Umbilical cord (tissue), 2 donors: ENCODE data around the gene IFNGR2. TPM values are rescaled to one million over a fixed set of nuclear protein-coding genes. Genes with fewer than 3 reads are reported as not detected.
A peak's percentile ranks its signal among the peaks of the same experiment; 100 is the strongest.
"Not testable (repeated sequence)": the region's sequence is repeated elsewhere in the genome, so short reads cannot be mapped to it uniquely, and the experiment has no call there.

ENCODE experiments used
- DNase-seq: peaks from one replicate; pipeline ENCODE4 v3.0.0-alpha.2; 2015; ENCODE audit warnings: low spot score
- total RNA-seq: library from RNA; depleted of rRNA; stranded (reverse); fragments of >200 nt; gene quantifications from one replicate; pipeline ENCODE4 v1.2.3, GENCODE V29; 2014; ENCODE audit warnings: low replicate concordance; ENCODE audit not compliant: insufficient read depth

The IFNGR2 gene
- total RNA-seq, 1 donor from 2014 or later, result 85.2 TPM

DNA sequence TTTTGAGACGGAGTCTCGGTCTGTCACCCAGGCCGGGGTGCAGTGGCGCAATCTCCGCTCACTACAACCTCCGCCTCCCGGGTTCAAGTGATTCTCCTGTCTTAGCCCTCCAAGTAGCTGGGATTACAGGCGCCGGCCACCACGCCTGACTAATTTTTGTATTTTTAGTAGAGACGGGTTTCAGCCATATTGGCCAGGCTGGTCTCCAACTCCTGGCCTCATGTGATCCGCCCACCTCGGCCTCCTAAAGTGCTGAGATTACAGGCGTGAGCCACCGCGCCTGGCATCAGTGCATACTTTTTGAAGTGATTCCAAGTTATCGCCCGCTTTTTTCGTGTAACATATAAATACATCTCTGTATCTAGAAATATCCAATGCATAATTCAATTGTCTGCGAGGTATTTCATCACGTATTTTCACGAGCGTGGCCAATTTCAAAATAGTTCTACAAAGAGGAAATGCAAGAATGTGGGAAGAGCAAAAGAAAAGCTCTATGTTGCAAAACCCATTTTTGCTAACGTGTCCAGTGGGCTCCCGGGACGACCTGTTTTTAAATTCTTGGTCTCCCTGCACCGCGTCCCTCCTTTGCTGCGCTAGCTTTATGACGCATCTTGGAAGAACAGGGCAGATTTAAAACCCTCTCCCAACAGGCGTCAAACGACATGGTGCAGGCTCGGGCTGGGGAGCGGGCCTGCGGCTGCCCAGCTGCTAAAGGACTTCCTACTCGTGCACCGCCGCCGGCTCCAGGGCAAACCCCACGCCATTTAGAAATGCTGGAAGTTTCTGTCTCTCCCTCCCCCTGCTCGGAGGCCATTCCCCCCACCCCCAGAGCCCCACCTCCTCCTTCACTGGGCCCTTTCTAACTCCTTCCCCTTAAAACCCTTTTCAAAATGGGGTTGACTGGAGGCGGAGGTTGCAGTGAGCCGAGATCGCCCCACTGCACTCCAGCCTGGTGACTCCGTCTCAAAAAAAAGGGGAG is 923 bp upstream of the IFNGR2 start:
- peak; percentile 83 for DNase-seq

DNA sequence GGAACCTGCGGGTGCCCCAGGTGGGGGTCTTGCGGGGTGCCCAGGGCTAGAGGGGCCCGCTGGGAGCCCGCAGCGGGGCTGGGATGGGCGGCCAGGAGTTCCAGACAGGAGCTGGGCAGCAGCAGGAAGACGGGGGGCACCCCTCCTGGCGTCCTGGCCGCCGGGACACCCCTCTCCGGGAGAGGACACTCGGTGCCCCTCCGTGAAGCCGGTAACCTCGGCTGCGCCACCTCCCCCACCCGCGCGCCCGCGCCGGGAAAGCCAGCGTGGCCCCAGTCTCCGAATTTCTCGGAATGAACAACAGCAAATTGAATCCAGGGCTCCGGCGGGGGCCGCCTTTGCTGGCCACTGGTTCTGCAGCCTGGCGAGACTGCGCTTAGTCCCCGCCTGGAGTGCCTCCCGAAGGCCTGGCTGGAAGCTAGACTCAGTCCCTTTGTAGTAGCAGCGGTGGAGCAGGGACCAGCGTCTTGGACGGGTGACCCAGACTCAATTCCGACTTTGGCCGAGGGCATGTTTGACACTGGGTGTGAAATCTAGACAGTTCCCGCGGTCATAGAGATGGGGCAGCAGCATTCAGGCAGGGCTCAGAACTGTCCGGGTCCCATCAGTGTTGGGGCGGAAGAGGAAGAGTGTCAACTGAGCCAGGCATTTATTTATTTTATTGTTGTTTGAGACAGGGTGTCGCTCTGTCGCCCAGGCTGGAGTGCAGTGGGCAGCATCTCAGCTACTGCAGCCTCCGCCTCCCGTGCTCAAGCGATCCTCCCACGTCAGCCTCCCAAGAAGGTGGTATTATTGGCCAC is 773 bp downstream of the IFNGR2 start:
- DNase-seq, result peak; percentile 52

DNA sequence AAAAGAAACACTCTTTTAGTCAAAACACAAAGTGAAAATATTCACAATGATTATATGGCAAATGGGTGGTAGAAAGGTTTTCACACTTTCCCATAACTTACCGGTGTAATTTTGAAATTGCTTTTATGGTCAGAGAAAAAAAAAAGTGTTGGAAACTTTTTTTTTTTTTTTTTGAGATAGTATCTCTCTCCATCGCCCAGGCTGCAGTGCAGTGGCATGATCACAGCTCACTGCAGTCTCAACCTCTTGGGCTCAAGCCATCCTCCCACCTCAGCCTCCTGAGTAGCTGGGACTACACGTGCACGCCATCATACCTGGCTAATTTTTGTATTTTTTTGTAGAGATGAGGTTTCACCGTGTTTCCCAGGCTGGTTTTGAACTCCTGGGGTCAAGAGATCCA is 3.3 kb downstream of the IFNGR2 start:
- DNase-seq, result no peak

DNA sequence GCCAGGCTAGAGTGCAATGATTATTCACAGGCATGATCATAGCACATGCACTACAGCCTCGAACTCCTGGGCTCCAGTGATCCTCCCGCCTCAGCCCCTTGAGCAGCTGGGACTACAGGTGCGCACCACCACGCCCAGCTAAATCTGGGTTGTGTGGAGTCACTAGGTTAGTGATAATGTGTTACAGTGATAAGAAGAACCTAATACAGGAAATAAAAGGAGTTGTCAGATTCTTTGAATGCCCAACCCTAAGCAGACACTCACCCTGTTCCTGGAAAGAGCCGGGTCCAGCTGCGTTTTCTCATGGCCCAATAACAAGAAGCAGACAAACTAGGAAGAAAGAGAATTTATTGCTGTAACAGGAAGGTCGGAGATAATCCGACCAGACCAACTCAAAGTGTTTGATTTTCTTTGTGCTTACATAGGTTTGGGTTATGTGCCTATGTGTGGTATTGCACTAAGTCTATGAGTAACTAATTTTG is 8.8 kb downstream of the IFNGR2 start:
- DNase-seq, result peak; percentile 60

DNA sequence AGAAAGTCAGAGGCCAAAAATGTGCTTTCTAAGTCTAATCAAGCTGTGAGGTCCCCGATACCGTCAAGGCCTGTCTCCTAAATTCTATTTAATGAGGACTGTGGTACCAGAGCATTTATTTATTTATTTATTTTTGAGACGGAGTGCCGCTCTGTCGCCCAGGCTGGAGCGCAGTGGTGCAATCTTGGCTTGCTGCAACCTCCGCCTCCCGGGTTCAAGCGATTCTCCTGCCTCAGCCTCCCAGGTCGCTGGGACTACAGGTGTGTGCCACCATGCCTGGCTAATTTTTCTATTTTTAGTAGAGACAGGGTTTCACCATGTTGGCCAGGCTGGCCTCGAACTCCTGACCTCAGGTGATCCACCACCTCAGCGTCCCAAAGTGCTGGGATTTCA is 9.2 kb downstream of the IFNGR2 start:
- DNase-seq, result not testable (repeated sequence)

DNA sequence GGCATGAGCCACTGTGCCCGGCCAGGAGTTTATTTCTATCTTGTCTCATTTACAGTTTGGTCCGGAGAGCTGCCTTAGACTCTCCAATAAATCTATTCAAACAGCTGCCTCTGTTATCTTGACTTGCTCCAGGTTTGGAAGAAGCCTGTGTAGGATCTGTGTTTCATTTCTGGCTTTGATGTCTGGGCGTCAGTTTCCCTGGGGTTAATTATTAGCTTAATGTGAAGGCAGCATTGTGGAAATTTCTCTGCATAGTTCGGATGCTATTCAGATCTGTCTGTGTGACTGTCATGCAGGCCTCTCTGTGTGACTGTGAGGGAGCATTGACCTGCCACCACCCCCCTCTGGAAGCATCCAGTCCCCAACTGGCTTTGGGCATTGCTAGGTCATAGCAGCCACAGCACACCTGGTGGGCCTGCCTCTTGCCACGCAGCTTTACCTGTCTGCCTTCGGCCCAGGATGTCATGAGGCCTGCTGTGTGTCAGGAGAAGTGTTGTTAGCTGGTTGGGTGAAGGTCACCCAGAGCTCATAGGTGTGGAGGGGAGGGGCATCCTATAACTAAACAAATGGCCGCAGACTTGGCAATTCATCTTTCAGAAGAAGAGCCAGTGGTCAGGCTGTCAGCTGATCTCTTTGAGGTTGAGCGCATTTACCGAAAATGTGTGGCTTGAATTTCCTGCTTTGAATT is 9.8 kb downstream of the IFNGR2 start:
- DNase-seq, result peak; percentile 42

DNA sequence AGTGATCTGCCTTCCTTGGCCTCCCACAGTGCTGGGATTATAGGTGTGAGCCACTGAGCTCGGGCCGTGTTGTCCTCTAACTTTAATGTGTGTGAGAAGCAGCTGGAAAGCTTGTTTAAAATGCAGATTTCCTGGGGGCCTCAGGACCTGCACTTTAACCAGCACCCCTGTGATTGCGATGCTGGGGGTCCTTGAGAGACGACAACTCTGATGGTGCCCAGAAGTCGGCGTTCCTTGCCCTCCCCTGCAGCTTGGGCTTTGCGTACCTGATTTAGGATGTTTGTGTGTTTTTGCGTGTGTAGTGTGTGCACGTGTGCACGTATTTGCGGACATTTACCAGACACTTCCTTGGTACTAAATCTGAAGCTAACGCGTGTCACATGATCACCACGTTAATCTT is 10.9 kb downstream of the IFNGR2 start:
- DNase-seq, result no peak

DNA sequence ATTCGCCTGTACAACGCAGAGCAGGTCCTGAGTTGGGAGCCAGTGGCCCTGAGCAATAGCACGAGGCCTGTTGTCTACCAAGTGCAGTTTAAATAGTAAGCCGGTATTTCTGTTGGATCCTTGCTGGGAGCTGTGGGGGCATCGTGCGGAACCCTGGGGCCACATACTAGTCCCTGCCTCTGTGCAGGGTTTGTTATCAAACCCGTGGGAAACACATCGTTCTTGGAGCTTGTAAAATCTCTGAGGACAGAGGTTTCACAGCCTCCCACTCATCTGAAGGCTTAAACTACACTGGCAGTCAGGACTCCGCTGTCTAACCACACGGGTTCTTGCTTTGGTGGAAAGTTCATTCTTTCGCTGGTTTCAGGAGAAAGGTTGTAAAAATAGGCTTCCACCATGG is 11.7 kb downstream of the IFNGR2 start:
- DNase-seq, result no peak

DNA sequence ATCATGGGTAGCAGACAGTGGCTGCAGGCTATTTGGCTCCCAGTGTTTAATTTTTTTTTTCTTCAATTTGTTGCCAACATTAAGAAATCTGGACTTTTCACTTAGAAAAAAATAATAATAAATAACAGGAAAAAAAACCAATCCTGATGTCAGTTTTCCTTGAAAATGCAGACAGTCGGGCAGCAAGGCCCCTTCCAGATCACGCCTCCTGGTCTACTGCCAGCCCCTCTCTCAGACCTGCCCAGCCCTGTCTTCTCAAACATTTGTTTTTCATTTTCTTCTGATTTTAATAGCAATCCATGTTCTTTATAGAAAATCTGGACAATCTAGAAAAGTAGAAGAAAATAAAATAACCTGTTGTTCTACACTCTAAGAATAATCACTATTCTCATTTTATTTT is 15.5 kb downstream of the IFNGR2 start:
- peak; percentile 53 for DNase-seq

DNA sequence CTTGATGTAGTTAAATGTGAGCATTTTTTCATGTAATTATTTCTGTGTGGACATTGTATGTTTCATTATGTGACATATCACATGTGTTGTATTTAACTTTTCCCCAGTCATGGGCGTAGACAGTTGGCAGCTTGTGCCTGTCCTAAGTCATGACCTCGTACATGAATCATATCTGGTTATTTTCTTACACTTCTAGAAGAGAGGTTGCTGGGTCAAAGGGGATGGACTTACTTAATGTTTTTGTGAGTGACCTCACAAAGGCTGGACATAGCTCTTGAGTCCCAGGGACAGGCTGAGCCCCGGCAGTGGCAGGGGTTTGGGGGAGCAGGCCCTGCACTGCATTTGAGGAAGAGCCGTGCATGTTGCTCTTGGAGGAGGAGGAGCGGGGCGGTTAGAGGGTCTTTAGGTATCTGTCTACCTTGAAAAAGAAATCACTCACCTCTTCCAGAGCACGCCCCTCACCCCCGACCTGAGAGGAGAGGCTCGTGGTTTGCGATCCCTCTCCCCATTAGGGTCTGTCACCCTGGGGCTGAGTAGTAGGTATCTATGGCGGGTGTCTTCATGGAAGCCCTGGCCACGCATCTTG is 16.4 kb downstream of the IFNGR2 start:
- DNase-seq, result peak; percentile 29

DNA sequence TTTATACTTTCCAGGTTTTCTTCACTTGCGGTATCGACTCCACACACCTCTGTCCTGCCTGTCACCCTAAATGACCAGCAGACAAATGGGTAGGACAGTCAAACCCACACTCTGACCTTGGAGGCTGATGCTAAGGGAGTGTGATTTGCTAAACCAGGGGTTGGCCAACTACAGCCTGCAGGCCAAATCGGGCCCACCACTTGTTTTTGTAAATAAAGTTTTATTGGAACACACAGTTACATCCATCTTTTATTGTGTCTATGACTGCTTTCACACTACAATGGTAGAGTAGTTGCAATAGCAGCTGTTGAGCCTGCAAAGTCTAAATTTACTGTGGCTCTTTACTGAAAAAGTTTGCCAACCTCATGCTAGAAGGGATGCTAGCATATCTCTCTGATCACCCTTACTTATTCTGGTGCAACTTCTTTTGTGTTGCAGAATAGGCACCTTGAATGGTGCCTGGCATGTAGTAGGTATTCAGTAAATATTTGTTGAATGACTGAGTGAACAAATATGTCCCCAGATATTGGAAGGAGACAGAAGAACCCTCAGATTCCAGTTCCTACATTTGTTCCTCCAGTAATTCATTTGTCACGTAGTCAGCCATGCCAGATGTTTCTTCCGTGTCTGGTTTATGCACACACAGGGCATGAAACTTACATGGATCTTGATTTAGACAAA is 18.6 kb downstream of the IFNGR2 start:
- DNase-seq, result no peak

DNA sequence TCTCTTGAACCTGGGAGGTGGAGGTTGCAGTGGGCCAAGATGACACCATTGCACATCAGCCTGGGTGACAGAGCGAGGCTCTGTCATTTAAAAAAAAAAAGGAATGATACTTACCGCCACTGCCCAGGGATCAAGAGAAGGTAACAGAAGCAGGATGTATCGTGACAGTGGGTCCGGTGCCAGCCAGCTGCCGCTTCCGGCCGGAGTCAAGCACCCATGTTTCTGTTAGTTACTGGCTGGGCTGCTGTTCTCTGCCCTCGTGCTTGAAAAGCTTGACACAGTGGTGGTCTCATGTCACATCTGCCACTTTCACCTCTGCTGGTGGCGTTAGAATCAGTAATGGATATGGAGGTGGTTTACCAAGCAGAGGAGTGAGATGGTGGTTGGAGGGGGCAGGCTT is 21.0 kb downstream of the IFNGR2 start:
- DNase-seq, result no peak

DNA sequence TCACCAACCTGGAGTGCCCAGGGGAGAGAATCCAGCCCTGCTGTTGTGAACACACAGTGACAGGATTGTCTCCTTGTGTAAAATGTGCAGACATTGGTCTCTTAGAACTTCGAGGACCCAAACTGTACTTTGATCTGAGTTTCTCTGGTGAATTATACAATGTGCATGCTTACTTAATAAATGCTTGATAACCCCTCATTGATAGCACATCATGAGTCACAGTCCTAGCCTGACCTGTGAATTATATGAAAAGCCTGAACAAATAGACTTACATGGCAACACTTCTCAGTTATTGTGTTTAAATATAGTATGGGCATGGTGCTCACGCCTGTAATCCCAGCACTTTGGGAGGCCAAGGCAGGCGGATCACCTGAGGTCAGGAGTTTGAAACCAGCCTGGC is 22.6 kb downstream of the IFNGR2 start:
- DNase-seq, result no peak

DNA sequence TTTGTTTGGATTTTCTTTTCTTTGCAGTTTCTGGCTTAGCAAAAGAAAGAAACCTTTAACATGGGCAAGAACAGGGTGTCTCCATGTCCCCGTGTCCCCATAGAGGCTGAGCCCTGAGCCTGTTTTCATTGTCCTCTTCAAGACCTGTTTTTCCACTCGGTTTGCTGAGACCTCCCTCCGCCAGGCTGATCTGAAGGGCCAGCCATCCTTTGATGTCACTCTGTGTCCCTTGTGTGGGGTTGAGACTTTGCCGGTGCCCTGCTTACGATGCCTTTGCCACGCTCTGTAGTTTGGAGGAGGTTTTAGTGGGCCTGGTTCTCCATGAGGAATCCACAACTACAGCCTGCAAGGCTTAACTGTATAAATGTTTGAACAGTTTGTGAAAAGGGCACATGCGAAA is 23.8 kb downstream of the IFNGR2 start:
- DNase-seq, result no peak

DNA sequence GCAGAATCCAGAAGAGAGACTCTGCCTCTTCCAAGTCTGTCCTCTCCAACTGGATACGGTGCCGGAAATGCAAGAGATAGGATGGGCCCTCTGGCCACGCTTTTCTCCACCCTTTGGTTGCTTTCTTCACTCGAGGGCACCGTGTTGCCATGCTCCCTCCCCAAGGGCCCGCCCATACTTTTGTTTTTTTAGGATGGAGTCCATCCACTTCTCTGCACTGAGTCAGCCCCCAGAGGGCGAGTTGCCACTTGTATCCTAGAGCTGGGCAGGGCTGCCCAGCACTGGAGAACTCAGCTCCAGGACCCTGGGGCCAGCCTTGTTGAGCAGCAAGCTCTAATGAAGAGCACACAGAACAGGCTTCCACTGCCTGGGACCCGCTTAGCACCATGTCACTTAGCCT is 25.5 kb downstream of the IFNGR2 start:
- DNase-seq, result no peak

DNA sequence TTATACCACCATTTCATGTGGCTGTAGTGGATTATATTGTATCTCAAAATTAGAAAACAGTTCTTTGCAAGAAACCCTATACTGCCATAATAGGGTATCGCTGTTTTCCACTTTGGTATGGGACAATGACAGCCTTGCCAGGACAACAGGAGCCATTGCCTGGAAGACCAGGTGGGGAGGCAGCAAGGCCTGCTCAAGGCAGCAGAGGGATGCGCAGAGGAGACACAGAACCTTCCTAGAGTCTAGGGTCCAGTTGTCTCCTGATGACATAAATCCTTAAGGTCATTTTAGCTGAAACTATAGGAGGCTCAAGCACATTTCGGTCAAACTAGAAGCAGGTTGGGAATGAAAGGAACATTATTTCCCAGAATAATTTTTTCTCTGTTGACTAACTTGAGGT is 27.6 kb downstream of the IFNGR2 start:
- DNase-seq, result no peak

DNA sequence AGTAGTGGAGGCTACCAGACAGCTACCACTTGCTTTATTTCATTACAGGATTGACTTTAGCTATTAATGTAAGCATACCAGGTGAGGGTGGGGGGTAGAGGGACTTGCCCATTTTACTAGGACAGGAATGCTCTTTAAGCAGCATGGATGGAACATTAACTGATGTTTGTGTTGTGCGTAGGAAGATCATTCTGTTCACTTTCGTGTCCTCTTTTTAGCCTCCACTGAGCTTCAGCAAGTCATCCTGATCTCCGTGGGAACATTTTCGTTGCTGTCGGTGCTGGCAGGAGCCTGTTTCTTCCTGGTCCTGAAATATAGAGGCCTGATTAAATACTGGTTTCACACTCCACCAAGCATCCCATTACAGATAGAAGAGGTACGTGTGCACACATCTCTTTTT is 29.3 kb downstream of the IFNGR2 start:
- DNase-seq, result no peak

DNA sequence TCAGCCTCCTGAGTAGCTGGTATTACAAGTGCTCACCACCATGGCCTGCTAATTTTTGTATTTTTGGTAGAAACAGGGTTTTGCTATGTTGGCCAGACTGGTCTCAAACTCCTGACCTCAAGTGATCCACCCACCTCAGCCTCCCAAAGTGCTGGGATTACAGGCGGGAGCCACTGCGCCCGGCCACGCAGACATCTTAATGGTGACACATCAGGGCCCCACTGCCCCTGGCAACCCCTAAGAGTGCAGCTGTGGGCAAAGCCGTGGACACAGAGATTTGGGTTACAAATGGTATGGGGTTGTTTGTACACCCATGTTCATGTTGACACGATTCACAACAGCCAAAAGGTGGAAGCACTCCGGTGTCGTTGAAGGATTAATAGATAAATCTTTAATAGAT is 29.8 kb downstream of the IFNGR2 start:
- DNase-seq, result no peak

DNA sequence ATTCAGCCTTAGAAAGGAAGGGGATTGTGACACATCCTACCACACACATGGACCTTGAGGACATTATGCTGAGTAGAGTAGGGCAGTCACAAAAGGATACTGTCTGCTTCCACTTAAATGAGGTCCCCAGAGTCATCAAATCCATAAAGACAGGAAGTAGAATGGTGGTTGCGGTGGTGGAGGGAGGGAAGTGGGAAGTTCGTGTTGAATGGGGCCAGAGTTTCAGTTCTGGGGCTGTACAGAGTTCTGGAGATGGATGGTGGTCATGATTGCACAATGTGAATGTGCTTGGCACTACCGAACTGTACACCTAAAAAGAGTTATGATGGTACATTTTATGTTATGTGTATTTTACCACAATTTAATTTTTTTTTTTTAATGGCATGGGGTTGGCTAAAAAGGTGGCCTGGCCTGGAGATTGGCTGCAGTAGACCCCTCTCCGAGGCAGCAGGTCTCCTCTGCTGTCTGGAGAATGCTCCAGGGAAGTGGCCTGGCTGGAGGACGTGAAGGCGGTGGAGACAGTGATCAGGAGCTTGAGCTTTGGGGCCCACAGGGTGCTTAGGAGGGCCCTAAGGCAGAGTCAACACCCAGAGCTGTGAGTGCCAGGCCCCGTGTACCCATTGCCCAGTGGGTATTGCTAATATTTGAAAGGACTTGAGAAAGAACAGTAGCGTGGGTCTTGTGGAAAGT is 30.4 kb downstream of the IFNGR2 start:
- peak; percentile 27 for DNase-seq

DNA sequence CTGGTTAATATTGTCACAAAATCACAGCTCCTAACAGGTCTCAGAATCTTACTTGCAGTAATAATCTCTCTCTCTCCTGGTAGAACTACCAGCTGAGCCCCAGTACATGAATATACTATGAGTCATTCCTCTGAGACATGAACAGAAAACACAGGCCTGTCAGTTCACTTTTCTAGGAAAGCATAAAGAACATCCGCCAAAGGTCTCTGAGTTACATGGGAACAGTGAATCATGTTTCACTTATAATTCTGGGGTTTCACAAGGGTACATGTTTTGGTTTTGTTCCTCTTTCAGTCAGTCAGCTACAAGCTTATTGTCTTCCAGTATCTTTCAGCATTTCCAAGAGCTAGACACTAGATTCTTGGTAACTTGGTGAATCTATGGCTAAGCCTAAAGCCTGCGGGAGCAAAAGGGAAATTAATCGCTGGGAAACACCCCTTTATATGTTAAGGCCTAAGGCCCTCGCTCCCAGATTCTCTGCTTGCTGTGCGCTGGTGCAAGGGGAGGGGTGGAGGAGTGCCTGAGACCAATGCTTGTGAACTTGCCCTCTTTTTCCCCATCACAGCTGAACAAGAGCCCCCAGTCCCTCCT is 31.7 kb downstream of the IFNGR2 start:
- DNase-seq, result peak; percentile 95
